22Rv1 (cell line): ENCODE measurements around the gene FCN3.

Experiments used
- ZFX ChIP-seq: fragments of 450-650 bp; IDR thresholded peaks from 2 replicates; pipeline ENCODE4 v1.6.1; 2017; ENCODE audit warnings: antibody characterized with exemption, borderline replicate concordance
- TF ChIP-seq, protein P1 (sequence below): fragments of 450-650 bp; IDR thresholded peaks from 2 replicates; pipeline ENCODE4 v1.5.1; 2017; ENCODE audit warnings: mild to moderate bottlenecking

DNA sequence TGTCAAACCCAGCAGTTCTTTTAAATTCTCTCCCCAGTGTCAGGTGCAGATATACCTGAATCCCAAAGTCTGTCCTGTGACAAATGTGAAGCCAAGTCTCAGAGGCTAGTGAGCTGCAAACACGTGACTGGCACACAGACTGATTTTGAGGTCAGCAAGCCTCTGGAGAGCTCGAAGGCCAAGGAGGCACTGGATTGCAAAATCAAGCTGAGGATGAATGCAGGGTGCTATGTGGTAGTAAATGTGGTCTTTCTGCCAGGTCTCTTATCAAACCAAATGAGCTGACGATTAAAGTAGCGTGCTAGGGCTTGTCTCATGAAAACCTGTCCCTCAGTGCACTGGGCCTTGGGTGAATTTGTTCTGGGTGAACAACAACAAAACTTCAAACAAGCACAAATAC, 38.4 kb upstream of the FCN3 start:
- TF ChIP-seq, protein P1, sequence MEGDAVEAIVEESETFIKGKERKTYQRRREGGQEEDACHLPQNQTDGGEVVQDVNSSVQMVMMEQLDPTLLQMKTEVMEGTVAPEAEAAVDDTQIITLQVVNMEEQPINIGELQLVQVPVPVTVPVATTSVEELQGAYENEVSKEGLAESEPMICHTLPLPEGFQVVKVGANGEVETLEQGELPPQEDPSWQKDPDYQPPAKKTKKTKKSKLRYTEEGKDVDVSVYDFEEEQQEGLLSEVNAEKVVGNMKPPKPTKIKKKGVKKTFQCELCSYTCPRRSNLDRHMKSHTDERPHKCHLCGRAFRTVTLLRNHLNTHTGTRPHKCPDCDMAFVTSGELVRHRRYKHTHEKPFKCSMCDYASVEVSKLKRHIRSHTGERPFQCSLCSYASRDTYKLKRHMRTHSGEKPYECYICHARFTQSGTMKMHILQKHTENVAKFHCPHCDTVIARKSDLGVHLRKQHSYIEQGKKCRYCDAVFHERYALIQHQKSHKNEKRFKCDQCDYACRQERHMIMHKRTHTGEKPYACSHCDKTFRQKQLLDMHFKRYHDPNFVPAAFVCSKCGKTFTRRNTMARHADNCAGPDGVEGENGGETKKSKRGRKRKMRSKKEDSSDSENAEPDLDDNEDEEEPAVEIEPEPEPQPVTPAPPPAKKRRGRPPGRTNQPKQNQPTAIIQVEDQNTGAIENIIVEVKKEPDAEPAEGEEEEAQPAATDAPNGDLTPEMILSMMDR, result no peak
- no peak for TF ChIP-seq ZFX
